Mucosa of descending colon (tissue), 3 donors: ENCODE measurements around the gene KRTAP9-1. TPM values are rescaled to one million over a fixed set of nuclear protein-coding genes. Genes with fewer than 3 reads are reported as not detected.

Source experiments
- ATAC-seq: fragments of 200-7000 bp; cut with Tn5 transposase; one replicate; pipeline ENCODE4 v1.9.1; 2020; ENCODE audit warnings: mild to moderate bottlenecking, moderate library complexity
- DNase-seq, 3 donors: peaks; one replicate each; pipeline ENCODE4 v3.0.0-alpha.2; 2020
- H3K36me3 ChIP-seq: fragments of 200-600 bp; one replicate; pipeline ENCODE4 v1.8.0; 2021; ENCODE audit warnings: low read depth, mild to moderate bottlenecking
- H3K4me1 ChIP-seq: fragments of 200-600 bp; one replicate; pipeline ENCODE4 v1.8.0; 2021; ENCODE audit warnings: low read depth, mild to moderate bottlenecking
- H3K4me3 ChIP-seq: fragments of 200-600 bp; one replicate; pipeline ENCODE4 v1.8.0; 2021; ENCODE audit warnings: mild to moderate bottlenecking
- H3K9me3 ChIP-seq: fragments of 200-600 bp; one replicate; pipeline ENCODE4 v1.8.0; 2021; ENCODE audit warnings: mild to moderate bottlenecking
- intact Hi-C, 2 donors: fragments of 100-400 bp; cut with DNase I in 1 of 2; cut with micrococcal nuclease in 1 of 2; formaldehyde crosslinking; loops; one replicate each; pipeline versions ENCODE4 v1.11.0 to v1.11.1; 2022; cut with DNase I, micrococcal nuclease
- total RNA-seq, 3 donors: library from RNA; stranded (reverse); fragmentation: NEBNext Ultra II Directional in 2 of 3; extraction: Animal tissue kit (Norgen Biotek cat#: 25700) in 2 of 3; gene quantifications; one replicate each; pipeline versions ENCODE4 v1.2.1 to v1.2.4, GENCODE V29; 2021 to 2023
- TF ChIP-seq, protein P1 (sequence below): fragments of 200-600 bp; IDR thresholded peaks from one replicate; pipeline ENCODE4 v1.8.0; 2022; ENCODE audit warnings: antibody characterized with exemption, mild to moderate bottlenecking
- donor health status: DM: no; HTN: no; CAD: no; lungs with moderate emphysema.
- donor health status: DM: no; HTN: no; CAD: no.
- donor health status: DM: no; HTN: yes; CAD: no.

Gene KRTAP9-1
- total RNA-seq, 3 donors from 2014 or later = not detected

DNA sequence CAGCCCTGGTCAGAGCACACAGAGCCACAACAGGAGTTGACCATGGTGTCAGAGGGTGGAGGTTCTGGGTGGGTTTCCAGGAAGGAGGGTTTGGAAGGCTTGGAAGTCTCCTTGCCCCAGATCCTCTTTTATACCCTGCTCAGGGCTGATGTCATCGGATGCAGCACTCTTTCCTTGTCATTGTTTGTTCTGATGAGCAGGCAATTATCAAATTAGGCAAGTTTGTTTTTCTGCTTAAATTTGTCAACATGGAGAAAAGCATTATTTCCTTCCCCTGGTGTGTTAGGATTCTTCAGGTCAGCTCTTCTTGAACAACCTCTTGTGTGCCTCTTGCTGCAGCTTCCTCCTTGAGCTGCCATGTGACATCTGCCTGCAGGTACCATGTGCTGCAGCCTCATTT is 29.0 kb upstream of the KRTAP9-1 start, which contains the start of gene KRTAP4-4:
TSS of gene KRTAP4-4 (minus strand) at position 101 of the 400 bp plus-strand sequence. CDS start at position 44, 57 bp downstream.
- H3K4me1 ChIP-seq = no peaks in the 10 kb centered on the region
- TF ChIP-seq, protein P1, sequence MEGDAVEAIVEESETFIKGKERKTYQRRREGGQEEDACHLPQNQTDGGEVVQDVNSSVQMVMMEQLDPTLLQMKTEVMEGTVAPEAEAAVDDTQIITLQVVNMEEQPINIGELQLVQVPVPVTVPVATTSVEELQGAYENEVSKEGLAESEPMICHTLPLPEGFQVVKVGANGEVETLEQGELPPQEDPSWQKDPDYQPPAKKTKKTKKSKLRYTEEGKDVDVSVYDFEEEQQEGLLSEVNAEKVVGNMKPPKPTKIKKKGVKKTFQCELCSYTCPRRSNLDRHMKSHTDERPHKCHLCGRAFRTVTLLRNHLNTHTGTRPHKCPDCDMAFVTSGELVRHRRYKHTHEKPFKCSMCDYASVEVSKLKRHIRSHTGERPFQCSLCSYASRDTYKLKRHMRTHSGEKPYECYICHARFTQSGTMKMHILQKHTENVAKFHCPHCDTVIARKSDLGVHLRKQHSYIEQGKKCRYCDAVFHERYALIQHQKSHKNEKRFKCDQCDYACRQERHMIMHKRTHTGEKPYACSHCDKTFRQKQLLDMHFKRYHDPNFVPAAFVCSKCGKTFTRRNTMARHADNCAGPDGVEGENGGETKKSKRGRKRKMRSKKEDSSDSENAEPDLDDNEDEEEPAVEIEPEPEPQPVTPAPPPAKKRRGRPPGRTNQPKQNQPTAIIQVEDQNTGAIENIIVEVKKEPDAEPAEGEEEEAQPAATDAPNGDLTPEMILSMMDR = no peak
- H3K4me3 ChIP-seq = no peak within 1 kb of the TSS
- H3K9me3 ChIP-seq = no peaks in the 10 kb centered on the region
- DNase-seq (no peak), ATAC-seq (no peak)
- no peaks in the 10 kb centered on the region for H3K36me3 ChIP-seq
- intact Hi-C loops = no loop called here

DNA sequence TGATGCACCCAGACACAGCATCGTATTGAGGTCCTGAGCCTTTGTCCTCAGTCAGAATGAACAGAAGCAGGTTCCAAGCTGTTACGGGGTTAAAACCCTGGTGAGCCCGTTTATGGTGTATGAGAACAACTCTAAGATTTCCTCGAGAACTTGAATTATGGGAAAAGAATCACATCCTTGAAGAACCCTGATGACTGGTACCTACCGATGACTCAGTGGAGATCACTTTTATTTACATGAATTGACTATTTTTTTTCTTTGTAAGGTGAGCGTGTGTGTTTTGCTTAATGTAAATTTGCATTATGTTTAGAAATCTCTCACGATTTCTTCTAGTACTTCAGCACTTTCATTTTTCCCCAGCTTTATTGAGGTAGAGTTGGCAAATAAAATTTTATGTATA is 25.9 kb upstream of the KRTAP9-1 start:
- no peaks in the 10 kb centered on the region for H3K36me3 ChIP-seq
- intact Hi-C loops = no loop called here
- H3K4me1 ChIP-seq = no peaks in the 10 kb centered on the region
- DNase-seq (no peak), ATAC-seq (no peak)
- no peaks in the 10 kb centered on the region for H3K9me3 ChIP-seq
- TF ChIP-seq, protein P1 = no peak
- H3K4me3 ChIP-seq = no peak overlapping the region

DNA sequence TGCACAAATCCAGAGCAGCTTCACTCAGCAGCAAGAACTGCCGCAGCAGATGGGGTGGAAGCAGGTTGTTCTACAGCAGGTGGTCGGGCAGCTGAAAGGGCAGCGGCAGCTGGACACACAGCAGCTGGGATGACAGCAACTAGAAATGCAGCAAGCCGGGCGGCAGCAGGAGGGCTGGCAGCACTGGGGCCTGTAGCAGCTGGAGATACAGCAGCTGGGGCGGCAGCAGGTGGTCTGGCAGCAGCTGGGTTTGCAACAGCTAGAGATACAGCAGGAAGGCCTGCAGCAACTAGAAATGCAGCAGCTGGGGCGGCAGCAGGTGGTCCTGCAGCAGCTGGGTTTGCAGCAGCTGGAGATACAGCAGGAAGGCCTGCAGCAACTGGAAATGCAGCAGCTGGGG is 22.1 kb upstream of the KRTAP9-1 start:
- Histone ChIP-seq H3K4me1 (no peaks in the 10 kb centered on the region), H3K9me3 (no peaks in the 10 kb centered on the region), H3K36me3 (no peaks in the 10 kb centered on the region), H3K4me3 (no peak overlapping the region)
- ATAC-seq (no peak), DNase-seq (no peak)
- intact Hi-C loops = no loop called here
- TF ChIP-seq, protein P1 = no peak

DNA sequence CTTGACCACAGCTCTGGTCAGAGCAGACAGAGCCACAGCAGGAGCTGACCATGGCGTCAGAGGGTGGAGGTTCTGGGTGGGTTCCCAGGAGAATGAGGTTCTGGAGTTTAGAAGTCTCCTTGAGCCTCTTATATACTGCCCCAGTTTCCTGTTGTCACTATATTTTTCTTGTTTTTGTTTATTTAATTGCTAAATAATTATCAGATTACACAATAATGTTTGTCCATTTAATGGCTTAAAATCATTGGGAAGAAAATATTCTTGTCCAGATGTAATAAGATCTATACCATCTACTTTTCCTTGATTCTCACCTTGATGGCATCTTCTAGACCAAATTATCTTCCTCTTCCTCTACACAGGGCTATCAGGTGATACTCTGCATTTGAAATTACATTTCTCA is 21.6 kb upstream of the KRTAP9-1 start, which contains the start of gene KRTAP4-3:
TSS of gene KRTAP4-3 (minus strand) at position 101 of the 400 bp plus-strand sequence. CDS start at position 52, 49 bp downstream.
- no peak for DNase-seq
- intact Hi-C loops = no loop called here
- no peaks in the 10 kb centered on the region for H3K4me1 ChIP-seq
- TF ChIP-seq, protein P1 = no peak
- no peaks in the 10 kb centered on the region for H3K9me3 ChIP-seq
- H3K4me3 ChIP-seq = no peak within 1 kb of the TSS
- ATAC-seq = no peak
- H3K36me3 ChIP-seq = no peaks in the 10 kb centered on the region

DNA sequence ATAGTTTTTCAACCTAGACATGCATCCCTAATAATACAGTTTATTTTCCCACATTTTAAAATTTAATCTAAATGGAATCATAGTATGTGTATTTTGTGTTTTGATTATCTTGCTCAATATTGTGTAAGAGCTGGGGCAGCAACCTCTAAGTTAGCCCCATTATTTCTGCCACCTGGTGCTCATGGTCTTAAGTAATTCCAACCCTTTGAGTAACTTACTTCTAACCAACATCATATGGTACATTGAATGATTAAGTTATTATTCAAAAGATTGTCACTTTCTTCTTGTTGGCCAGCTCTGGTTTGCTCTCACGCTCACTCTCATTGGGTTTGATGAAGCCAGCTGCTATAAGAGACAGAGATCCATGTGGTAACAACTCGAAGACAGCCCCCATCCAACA is 17.8 kb upstream of the KRTAP9-1 start:
- Histone ChIP-seq H3K9me3 (no peaks in the 10 kb centered on the region), H3K4me3 (no peak overlapping the region), H3K36me3 (no peaks in the 10 kb centered on the region), H3K4me1 (no peaks in the 10 kb centered on the region)
- no peak for ATAC-seq
- TF ChIP-seq, protein P1 = no peak
- DNase-seq = no peak
- intact Hi-C loops = no loop called here
